GM12864 (cell line): ENCODE measurements around the gene GPRIN1.

Source experiments
- DNase-seq: peaks from one replicate; pipeline ENCODE4 v3.0.0-alpha.2; 2011; ENCODE audit warnings: low read depth
- H3K4me3 ChIP-seq: 2 replicates; pipeline ENCODE4 v1.5.1; 2011; ENCODE audit warnings: mild to moderate bottlenecking, low read depth, low read length, control low read depth
- TF ChIP-seq, protein P1 (sequence below): IDR thresholded peaks from 2 replicates; pipeline ENCODE4 v1.5.1; 2011; ENCODE audit warnings: low read depth, mild to moderate bottlenecking, moderate library complexity, low read length, control low read depth, inconsistent platforms; ENCODE audit errors: missing control alignments

GPRIN1 gene

DNA sequence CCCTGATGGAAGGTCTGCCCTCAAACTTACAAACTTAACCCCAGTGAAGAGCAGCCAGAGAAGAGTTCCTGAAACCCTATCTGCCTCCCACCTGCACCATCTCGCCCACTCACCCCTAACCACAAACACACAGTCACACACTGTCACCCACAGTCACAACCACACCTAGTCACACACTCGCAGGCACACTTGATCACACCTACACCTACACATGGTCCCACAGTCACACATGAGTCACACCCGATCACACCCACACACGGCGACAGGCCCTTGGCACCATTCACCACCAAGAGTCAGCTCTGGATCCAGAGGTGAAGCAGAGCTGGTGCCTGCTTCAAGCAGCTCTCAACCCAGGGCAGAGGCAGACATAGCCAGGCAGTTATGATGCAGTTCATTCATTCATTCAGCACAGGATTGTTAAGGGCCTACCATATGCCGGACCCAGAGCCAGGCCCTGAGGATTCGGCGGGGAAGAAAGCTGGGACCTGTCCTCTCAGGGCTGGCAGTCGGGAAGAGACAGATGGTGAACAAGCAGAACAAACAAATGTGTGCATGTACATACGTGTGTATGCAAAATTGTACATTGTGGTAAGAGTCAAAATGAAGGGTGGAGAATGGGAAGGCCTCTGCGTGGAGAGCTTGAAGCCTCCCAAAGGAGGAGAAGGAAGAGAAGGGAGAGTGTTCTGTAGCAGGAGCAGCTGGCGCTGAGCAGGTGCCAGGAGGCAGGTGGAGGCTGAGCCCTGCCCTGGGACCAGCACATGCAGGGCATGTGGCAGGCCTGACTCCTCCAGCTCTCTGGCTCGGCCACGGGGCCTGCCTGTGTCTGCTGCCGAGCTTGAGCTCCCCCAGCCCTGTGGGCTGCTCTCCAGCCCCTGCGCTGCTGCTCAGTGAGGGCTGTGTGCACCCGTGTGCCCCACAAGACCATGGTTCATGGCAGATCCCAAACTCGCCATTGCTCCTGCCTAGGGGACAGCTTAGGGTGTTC lies 43.7 kb upstream of the GPRIN1 start:
- DNase-seq = no peak
- TF ChIP-seq, protein P1, sequence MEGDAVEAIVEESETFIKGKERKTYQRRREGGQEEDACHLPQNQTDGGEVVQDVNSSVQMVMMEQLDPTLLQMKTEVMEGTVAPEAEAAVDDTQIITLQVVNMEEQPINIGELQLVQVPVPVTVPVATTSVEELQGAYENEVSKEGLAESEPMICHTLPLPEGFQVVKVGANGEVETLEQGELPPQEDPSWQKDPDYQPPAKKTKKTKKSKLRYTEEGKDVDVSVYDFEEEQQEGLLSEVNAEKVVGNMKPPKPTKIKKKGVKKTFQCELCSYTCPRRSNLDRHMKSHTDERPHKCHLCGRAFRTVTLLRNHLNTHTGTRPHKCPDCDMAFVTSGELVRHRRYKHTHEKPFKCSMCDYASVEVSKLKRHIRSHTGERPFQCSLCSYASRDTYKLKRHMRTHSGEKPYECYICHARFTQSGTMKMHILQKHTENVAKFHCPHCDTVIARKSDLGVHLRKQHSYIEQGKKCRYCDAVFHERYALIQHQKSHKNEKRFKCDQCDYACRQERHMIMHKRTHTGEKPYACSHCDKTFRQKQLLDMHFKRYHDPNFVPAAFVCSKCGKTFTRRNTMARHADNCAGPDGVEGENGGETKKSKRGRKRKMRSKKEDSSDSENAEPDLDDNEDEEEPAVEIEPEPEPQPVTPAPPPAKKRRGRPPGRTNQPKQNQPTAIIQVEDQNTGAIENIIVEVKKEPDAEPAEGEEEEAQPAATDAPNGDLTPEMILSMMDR = no peak

GRCh38 chr5:176652136-176652535 lies 42.2 kb upstream of the GPRIN1 start:
- DNase-seq = no peak
- TF ChIP-seq, protein P1 = no peak

More for the DNA sequence above, 43.7 kb upstream of the GPRIN1 start:
- no peak overlapping the region for H3K4me3 ChIP-seq

GRCh38 chr5:176651472-176651980 lies 41.6 kb upstream of the GPRIN1 start:
- no peak for DNase-seq
- H3K4me3 ChIP-seq = no peak overlapping the region
- TF ChIP-seq, protein P1 = no peak

More at GRCh38 chr5:176652136-176652535, 42.2 kb upstream of the GPRIN1 start:
- no peak overlapping the region for H3K4me3 ChIP-seq

- TF ChIP-seq, protein P1 = no peak
- H3K4me3 ChIP-seq = no peak overlapping the region
- no peak for DNase-seq
Measured at GRCh38 chr5:176650354-176650884, 40.5 kb upstream of the GPRIN1 start.

DNA sequence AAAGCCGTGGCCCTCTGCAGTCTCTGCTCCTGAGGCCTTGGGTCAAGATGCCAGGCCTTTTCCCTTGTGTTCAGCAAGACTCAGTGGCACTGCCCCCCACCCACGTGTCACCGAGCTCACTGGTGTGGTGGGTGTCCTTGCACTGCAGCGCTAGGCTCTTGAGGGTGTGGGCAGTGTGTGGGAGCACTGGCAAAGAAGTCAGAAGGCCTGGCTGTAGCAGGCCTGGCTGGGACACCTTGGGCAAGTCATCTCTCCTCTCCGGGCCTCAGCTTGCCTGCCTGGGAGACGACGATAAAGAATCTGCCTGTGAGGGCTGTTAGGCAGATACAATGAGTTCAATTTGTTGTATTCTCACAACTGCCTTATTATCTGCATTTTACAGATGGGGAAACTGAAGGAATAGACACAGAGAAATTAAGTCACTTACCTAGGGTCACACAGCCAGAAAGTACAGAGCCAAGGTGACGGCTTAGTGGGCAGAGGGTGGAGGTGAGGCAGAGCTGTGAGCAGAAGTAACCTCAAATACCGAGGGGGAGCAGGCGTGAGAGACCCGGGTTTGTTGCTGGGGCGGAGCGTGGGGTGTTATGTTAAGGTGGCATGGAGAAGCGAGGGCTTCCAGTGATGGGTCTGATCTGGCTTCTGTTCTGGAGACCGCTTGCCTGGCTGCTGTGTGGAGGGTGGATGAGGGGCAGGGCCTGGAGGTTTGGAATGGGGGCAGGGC lies 38.7 kb upstream of the GPRIN1 start:
- TF ChIP-seq, protein P1 = no peak
- H3K4me3 ChIP-seq = no peak overlapping the region
- no peak for DNase-seq

DNA sequence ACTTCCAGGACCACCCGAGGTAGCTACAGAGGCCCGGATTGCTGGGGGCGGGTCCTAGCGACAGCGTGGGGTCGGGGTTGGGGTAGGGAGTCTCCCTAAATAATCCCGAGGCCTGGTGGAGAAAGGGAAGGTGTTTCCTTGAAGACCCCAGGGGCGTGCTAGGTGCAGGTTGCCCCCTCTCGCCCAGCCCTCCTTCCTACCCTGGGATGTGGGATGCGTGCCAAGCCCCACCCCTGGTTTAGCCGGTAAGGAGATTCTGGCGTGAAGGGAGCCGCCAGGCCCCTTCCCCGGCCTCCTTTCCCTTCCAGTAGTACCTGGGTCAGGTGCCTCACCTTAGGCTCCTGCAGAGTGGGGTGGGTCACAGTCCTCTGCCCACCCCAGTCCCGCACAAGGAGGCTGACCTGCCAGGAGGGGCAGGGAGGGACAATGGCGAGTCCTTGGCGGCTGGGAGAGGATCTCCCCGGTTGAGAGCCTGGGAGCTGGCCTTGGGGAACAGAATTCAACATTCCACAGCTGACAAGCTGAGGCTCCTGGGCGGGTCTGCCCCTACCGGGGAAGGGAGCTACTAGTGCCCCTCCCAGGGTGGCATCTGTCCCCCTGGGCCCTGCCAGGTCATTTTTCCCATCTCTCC lies 38.0 kb upstream of the GPRIN1 start:
- no peak for DNase-seq
- H3K4me3 ChIP-seq = peak overlapping the region; percentile 76
- TF ChIP-seq, protein P1 = no peak
